Measurements from ENCODE around the gene NDUFA12.

- TF ChIP-seq, protein P1, sequence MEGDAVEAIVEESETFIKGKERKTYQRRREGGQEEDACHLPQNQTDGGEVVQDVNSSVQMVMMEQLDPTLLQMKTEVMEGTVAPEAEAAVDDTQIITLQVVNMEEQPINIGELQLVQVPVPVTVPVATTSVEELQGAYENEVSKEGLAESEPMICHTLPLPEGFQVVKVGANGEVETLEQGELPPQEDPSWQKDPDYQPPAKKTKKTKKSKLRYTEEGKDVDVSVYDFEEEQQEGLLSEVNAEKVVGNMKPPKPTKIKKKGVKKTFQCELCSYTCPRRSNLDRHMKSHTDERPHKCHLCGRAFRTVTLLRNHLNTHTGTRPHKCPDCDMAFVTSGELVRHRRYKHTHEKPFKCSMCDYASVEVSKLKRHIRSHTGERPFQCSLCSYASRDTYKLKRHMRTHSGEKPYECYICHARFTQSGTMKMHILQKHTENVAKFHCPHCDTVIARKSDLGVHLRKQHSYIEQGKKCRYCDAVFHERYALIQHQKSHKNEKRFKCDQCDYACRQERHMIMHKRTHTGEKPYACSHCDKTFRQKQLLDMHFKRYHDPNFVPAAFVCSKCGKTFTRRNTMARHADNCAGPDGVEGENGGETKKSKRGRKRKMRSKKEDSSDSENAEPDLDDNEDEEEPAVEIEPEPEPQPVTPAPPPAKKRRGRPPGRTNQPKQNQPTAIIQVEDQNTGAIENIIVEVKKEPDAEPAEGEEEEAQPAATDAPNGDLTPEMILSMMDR (IDR thresholded peaks at IDR 0.05; ENCODE audit: poor library complexity), result no peak
- TF ChIP-seq EZH2phosphoT487 (IDR thresholded peaks at IDR 0.05; ENCODE audit: low read depth, severe bottlenecking, unreplicated experiment) (no peak), EZH2 (IDR thresholded peaks at IDR 0.05; ENCODE audit: borderline replicate concordance) (no peak)
Measured at GRCh38 chr12:94925206-94925605, 78.3 kb downstream of the NDUFA12 start.
